HG02938 (cell line): Measurements from ENCODE around the gene ANKRD34A.

ENCODE experiments used
- ATAC-seq: cut with Tn5 transposase; IDR thresholded peaks from one replicate; pipeline ENCODE4 v1.9.1; 2021; ENCODE audit warnings: mild to moderate bottlenecking, moderate library complexity; ENCODE audit not compliant: unreplicated experiment

ANKRD34A gene

DNA sequence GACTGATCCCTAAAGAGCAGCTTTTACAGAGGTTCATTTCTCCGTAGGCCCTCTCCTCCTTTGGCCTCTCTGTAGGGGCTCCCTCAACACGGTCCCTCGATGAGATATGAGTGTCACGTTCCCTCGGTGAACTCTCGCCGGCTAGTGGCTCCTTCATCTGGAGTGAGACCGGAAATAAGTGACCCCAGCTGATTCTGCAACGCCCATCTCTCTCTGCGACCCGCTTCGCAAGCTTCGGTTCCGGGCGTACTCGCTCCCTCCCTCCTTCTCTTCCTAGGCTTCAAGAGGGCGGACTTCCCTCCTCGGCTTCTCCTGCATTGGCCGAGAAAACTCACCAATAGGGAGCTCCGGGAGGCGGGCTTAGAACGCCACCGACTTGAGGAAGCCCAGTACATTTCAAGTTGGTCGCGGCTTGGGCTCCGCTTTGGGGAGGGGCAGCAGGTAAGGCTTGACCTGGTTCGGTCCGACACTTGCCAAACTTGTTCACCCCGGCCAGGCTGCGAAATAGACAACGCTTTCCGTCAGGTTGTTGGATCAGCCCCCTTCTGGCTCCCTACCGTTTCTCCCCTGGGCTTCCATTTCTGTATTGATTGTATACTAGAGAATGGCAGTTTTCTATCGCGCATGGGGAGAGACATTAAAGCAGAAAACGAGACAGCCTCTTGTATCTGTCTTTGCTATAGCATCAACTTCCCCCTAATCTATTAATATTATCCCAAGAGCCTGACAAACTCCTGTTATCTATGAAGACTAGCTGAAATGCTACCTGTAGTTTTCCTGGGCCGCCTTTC is at the start of gene ANKRD34A, which contains the start of gene POLR3GL:
Gene ANKRD34A, minus strand, starts transcription at position 248 of the 791 bp plus-strand sequence. CDS start 2,816 bp downstream, outside the sequence.
Gene POLR3GL, plus strand, starts transcription at position 363 of the 791 bp plus-strand sequence. CDS start 10,176 bp downstream, outside the sequence.
- ATAC-seq = peak; percentile 87

DNA sequence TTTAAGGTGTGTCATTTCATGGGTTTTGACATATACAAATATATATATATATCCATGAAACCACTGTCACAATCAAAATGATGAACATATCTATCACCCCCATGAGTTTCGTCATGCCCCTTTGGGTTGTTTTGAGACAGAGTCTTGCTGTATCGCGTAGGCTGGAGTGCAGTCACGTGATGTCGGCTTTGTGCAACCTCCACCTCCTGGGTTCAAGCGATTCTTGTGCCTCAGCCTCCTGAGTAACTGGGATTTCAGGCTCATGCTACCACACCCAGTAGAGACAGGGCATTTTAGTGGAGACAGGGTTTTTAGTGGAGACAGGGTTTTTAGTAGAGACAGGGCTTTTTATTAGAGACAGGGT is 49.2 kb upstream of the ANKRD34A start:
- no peak for ATAC-seq

DNA sequence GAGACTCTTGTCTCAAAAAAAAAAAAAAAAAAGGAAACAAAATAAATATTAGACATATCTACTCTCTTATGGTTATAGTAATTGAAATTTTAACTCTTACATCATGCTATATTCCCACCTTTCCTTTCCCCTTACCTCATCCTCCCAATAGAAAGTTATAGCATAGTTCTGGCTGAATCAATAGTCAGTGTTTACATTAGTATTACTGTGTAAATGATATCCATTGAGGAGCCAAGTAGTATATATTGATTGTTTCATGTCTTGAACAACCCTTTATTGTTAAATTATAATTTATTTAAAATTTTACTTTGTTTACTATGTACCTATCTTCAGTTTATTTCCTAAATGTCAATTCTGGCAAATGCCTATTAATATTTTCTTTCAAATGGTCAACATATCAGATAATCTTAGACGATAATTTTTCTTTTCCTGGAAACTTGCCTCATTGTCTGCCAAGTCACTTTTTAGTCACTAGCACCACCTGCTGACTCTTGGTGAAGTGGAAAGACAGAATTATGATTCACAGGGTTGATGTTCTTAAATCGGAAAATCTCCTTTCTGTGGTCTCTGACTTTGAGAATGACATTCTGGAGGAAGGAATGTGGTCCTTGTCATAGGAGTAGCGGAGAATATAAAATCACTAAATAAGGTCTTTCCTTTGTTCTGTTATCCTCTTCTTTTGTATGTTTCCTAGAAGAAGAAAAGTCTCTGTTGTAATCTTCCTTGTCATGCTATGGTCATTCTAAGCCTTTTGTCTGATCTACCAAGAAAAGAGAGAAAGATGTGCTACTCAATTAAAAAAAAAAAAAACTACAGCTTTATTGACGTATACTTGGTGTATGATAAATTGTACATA is 48.6 kb upstream of the ANKRD34A start:
- no peak for ATAC-seq

DNA sequence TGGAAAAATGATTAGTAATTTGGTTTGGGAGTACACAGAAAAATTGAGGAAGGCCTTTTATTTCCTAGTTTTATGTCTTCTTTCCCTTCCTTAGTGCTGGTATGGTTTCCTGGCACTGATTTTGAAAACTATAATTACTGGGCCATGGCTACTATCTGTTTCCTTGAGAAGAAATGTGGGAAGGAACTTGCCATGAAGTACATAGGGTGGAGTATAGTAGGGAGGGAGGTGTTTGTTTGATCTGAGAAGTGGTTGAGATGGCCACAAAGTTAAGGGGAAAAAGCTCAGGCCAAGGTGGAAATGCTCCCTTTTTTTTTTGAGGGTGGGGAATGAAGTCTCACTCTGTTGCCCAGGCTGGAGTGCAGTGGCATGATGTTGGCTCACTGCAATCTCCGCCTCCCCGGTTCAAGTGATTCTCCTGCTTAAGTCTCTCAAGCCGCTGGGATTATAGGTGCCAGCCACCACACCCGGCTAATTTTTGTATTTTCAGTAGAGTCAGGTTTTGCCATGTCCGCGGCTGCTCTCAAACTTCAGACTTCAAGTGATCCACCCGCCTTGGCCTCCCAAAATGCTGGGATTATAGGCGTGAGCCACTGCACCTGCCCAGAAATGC is 45.9 kb upstream of the ANKRD34A start:
- no peak for ATAC-seq

DNA sequence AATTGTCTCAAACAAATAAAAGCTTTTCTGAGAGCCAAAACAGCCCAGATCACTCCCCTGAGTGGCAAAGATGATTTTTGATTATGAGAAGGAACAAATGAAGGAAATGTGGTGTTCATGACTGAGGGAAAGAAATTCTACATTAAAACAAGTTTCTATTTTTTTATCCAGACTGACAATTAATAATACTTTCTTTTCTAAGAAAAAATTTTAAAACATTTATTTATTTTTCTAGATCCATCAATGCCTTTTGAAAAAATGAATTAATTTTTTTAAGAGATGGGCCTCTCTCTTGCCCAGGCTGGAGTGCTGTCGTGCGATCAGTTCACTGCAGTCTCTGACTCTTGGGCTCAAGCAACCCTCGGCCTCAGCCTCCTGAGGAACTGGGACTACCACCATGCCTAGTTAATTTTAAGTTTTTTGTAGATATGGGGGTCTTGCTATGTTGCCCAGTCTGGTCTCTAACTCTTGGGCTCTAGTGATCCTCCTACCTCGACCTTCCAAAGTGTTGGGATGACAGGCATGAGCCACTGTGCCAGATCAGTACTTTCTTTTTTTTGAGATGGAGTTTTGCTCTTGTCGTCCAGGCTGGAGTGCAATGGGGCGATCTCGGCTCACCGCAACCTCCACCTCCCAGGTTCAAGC is 43.2 kb upstream of the ANKRD34A start:
- no peak for ATAC-seq

DNA sequence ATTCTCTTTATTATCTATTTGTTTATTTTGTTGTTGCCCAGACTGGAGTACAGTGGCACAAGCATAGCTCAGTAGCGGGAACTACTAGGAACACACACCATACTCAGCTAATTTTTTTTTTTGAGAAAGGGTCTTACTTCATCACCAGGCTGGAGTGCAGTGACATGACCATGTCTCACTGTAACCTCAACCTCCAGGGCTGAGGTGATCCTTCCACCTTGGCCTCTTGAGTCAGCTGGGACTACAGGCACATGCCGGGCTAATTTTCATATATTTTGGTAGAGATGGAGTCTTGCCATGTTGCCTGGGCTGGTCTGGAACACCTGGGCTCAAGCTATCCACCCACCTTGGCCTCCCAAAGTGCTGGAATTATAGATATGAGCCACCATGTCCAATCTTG is 37.3 kb upstream of the ANKRD34A start:
- no peak for ATAC-seq

DNA sequence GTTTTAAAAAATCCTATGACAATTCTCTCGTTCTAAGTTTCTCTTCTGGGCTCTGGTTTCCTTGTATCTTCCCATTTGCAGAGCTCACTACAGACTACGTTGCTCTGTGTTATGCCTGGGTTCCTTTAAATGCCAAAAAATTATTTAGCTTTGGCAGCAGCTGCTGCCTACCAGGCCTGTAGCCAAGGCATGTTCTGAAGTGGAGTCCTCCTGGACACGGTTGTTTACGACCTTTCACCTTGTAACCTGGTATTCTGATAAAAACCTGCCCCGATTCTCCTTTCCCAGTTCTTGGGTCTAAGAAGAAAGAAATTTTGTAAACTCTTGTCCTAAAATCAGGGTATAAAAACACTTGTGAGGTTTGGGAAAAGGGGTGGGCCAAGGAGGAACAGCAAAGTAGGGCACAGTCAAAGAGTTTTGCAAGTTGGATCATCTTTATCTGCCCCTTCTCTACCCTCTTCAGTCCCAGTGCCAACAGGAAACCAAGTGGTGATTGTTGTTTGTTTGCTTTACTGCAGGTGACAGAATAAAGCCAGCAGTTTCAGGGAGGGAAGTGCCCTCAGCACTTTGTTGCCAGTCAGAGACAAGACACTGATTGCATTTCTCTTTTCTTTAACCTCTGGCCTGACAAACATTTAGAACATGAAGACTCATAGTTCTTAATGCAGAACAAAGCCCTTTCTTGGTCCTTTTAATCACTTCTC is 35.1 kb upstream of the ANKRD34A start:
- no peak for ATAC-seq

DNA sequence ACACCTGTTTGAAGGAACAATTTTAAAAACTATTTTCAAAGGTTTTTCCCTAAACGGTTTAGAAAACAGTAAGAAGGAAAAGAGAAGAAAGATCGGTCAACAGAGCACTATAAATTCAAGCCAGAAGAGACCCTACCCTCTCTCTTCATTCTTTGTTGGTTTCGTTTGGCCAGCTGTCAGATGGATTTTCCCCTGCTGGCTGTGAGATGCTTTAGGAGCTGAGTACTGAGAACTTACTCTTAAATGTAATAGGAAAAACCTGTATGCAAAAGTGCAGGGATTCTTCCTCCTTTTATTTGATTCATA is 33.3 kb upstream of the ANKRD34A start:
- ATAC-seq = no peak

DNA sequence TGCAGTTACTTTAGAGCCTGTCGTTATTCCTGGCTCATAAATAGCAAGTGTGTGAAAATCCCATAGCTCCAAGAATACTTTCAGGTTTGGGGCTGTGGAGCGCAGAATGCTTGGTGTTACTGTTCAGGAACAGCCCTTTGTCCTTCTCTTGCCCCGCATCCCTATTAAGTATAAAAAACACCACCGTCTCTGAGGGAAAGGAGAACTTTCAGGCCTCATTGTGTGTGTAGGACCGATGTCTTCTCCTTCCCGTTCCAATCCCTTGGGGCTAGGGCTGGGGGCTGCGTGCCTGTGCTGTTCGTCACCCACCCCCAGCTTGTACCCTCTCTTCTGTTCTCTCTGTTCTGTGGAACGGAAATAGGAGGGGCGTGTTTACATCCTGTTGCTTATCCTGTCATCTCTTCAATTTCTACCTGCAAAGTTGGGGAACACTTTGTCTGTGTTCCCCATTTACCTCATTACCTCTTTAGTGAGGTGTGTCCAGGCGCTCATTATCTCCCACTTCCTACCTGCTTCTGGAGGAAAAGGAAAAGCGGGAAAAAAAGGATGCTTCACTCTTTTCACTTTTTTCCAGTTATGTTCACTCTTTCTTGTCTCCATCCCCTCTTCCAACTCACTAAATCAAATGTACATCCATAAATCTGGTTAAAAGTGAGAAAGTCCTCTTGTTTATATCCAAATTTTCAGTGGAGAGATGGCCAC is 32.8 kb upstream of the ANKRD34A start:
- ATAC-seq = peak; percentile 34

DNA sequence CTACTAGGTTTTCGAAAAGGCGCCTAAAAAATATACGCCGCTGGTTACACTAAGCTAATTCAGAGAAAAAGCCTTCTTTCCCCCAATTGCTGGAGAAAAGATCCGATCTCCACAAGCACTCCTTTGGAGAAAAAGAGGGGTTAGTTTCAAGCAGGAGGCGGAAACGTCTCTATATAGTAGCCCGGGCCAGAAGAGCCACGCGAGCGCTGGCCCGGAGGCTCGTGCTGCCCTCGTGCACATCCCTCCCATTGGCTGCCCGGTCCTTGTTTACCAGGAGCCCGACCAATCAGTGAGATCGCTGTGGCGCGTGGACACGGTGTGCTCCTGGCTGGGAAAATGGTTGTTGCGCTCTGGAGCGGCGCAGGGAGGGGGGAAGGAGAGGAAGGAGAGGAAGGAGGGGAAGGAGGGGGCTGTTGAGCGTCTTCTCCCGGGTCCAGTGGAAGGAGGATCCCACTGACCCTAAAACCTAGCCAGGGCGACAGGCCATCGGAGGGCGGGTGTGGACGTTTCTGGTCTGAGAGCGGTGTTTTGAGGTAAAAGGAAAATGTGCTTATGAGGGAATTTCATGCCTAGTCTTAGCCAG is 32.1 kb upstream of the ANKRD34A start, which contains the start of gene TXNIP:
Gene TXNIP, minus strand, starts transcription at position 147 of the 583 bp plus-strand sequence. CDS start 313 bp downstream, outside the sequence.
- peak; percentile 76 for ATAC-seq

DNA sequence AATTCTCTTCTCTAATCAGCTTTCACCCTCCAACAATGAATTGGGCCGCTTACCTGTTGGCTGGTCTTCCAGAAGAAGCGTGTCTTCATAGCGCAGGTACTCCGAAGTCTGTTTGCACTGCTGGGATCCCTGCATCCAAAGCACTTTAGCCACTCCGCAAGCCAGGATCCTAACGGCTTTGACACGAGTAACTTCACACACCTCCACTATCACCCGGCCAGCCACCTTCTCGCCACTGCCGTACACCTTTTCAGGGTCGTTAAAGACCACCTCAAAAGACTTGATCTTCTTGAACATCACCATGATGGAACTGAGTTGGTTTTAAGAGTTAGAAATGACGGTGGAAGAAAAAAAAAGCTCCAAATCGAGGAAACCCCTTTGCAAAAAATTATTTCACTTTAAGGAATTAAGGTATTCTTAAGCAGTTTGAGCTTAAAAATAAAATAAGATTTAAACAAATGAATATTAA is 31.6 kb upstream of the ANKRD34A start:
- no peak for ATAC-seq

DNA sequence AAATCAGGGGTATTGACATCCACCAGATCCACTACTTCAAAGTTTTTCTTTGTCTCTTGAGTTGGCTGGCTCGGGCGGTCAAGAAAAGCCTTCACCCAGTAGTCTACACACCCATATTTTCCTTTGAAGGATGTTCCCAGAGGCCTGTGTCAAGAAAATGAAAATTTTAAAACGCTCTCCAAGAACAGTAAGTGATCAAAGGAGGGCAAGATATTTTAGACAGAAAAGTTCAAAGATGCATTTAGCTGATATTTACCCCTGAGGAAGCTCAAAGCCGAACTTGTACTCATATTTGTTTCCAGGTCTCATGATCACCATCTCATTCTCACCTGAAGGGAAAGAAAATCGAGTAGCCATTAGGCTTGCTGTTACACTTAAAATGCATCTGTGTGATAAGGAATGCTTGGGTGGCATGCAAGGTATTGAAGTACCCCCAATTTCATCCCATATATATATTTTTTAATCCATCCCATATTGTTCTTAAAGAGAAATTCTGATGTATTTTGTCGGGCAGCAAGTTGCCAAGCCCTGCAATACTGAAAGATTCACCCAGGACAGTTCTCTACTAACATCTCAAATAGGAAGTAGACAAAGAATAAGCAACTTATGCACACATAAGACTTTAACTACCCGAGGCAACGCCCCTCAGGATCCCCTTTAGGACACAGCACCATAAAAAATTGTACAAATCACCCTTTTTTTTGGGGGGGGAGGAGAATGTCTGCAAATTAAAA is 30.9 kb upstream of the ANKRD34A start:
- ATAC-seq = no peak

DNA sequence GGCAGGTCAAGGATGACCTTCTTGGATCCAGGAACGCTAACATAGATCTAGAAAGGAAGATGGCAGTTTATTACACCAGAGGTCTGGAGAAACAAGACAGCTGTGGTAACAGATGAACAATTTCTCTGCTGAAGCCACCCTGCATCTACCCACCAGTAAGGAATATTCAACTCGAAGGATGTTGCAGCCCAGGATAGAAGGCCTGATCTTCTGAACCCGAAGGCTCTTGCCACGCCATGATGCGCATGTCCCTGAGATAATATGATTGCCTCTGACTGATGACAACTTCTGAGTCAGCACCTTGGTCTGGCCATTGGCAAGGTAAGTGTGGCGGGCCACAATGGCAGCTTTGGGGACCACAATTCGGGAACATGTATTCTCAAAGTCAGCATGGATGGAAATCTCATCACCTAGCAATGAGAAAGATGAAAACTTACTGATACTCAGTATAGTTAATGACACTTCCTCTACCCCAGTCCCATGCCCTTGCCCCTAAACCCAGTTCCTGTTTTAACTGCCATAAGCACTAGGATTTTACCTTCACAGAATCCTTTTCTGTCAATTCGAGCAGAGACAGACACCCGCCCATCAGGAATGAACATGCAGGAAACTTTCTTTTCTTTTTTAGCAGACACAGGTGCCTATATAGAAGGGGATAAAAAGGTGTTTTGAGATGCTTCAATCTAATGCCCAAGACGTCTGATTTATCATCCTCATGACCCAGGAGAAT is 30.2 kb upstream of the ANKRD34A start:
- ATAC-seq = no peak

DNA sequence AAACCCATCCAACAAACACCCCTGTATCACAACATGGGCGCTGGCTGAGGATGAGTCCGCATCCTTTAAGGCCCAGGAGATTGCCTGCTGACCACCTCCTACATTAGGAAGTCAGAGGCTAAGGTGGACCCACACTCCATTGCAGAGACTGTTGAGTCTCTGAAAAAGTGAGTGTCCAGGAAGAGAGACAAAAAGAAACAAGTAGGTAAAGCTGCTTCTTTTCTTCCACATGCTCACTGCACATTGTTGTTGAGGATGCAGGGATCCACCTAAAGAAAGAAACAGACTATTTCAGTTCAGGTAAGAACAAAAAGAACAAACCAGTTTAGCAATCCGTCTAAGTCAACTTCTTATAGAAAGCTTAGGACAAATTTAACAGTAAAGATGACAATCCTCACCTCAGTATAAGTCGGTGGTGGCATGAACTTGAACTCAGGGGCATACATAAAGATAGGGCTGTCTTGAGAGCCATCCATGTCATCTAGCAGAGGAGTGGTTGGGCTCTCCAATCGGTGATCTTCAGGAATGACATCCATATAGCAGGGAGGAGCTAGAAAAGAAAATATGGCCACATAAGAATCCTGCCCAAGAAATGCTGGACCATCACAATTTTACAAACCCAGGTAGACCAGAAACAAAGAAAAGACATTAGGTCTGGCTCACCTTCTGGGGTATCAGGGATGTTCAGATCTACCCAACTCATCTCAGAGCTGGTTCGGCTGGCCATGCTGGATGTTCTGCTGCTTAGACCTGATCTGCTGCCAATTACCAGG is 29.4 kb upstream of the ANKRD34A start:
- ATAC-seq = no peak

DNA sequence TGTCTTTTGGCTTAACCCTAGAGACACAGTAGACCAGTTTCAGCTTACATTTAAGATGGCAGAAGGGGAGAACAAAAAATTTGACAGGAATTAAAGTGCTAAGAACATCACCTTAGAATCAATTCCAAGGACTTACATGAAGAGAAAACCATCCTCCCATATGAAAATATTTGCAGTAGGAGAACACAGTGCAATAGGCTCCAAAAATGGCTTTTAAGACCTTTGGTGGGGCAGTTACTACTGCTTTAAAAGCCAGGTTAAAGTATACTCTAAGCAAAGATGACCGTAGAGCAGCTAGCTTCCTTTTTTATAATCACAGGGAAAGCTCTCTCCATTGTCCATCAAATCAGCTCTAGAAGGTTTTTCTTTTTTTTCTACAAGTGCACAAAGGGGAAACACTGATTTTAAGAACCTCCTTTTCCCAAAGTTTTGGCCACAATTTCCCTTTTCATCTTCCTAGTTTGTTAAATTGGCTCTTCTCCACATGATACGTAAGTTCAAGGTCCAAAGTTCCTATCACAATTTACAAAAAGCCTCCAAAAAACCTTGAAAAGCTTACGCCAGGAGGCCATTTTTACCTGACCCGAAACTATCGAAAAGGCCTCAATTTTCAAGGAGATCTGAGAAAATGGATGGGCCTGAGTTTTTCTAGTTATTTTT is 28.7 kb upstream of the ANKRD34A start:
- ATAC-seq = no peak

DNA sequence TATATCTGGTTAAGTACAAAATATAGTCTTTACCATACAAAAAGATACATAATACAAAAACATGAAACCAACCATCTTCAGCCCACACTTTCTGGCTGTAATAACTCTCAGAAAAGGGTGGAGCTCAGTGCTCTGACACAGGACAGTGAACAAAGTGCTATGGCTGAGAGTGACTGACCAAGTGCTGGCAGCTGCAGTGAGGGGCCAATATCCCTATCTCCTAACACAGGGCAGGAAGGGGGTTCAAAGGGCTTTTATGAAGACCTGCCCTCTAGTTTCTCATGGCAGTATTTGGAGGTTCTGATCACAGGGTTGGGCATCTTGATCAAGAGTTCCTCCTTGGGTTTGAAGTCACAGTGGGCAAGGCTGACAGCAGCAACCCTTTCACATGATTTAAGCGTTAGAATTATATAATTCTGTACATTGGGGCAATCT is 28.1 kb upstream of the ANKRD34A start:
- no peak for ATAC-seq
